ENCODE data around the gene SEC24A.

Gene SEC24A

DNA sequence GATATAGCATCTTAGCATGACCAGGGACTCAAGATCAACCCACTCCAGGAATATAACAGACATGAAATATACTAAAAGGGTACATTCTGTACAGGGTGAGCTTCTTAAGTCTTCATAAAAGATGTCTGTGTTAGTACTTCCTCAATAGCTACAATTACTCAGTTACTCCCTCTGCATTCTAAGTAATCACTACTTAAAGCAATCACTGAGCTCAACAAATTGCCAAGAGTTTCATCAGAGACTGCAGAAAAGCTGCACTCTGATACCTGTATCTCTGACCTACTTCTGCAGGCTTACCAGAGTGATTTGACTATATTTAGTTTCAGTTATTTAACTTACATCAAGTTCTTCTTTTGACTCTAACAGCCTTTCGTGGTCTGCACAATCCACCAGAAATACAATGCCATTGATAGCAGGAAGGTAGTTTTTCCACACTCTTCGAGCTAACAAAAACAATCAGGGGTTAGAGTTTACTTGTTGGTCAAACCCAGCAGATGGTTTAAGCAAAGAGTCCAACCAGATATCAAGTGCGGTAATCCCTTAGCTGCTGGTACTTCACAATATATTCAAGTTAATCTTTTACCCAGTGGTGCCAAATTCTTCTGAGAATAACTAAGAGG is 39.2 kb upstream of the SEC24A start:
- TF ChIP-seq CTCF (IDR thresholded peaks at IDR 0.05; ENCODE audit: low read depth, low read length, missing control alignments): no peak
- no peak overlapping the region for H3K4me3 ChIP-seq (ENCODE audit: low read depth, low read length)
- DNase-seq (ENCODE audit: low read depth): no peak

DNA sequence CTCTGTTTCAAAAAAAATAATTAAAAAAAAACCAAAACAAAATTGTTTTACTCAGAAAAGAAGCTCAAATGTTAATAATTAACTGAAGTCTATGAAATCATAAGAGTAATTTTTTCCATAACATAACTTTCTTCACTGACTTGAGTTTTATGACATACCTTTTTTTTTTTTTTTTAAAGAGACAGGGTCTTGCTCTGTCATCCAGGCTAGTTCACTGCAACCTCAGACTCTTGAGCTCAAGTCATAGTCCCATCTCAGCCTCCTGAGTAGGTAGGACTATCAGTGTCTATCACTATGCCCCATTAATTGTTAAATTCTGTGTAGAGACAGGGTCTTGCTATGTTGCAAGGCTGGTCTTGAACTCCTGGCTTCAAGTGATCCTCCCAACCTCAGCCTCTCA is 37.9 kb upstream of the SEC24A start:
- TF ChIP-seq CTCF (IDR thresholded peaks at IDR 0.05; ENCODE audit: low read depth, low read length, missing control alignments): no peak
- DNase-seq (ENCODE audit: low read depth): no peak
- H3K4me3 ChIP-seq (ENCODE audit: low read depth, low read length): no peak overlapping the region

GRCh38 chr5:134611515-134611914 is 37.1 kb upstream of the SEC24A start:
- TF ChIP-seq CTCF (IDR thresholded peaks at IDR 0.05; ENCODE audit: low read depth, low read length, missing control alignments): no peak
- no peak overlapping the region for H3K4me3 ChIP-seq (ENCODE audit: low read depth, low read length)
- no peak for DNase-seq (ENCODE audit: low read depth)

GRCh38 chr5:134614450-134615085 is 34.0 kb upstream of the SEC24A start:
- no peak overlapping the region for H3K4me3 ChIP-seq (ENCODE audit: low read depth, low read length)
- DNase-seq (ENCODE audit: low read depth): no peak
- no peak for TF ChIP-seq CTCF (IDR thresholded peaks at IDR 0.05; ENCODE audit: low read depth, low read length, missing control alignments)

DNA sequence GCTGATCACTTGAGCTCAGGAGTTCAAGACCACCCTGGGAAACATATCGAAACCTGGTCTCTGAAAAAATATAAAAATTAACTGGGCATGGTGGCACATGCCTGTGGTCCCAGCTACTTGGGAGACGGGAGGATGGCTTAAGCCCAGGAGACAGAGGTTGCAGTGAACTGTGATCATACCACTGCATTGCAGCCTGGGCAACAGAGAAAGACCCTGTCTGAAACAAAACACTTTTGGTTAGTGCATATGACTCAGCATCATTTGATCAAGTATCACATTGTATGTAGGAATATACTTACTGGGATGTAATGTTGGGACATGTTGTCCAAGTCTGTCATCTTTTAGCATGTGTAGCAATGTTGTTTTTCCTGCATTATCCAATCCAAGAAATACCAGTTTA is 28.0 kb upstream of the SEC24A start:
- no peak for DNase-seq (ENCODE audit: low read depth)
- no peak overlapping the region for H3K4me3 ChIP-seq (ENCODE audit: low read depth, low read length)
- no peak for TF ChIP-seq CTCF (IDR thresholded peaks at IDR 0.05; ENCODE audit: low read depth, low read length, missing control alignments)

DNA sequence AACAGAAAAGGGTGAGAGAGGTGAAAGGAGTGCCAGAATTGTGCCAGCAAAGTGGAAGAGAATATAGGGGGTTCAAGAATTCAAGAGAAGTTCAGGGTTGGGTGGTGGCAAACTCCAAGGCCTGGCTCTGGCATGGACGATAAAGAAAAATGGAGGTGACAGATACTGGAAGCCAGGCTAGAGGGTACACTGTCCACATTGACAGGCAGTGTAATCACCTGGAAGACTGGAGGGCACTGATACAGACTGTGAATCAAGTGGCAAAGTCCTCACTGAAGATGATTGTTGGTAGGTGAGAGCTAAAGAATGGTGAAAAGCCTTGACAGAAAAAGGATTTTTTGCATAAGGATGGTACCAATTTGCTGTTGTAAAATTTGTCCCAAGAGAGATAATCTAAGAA is 23.0 kb upstream of the SEC24A start:
- DNase-seq (ENCODE audit: low read depth): no peak
- no peak for TF ChIP-seq CTCF (IDR thresholded peaks at IDR 0.05; ENCODE audit: low read depth, low read length, missing control alignments)
- H3K4me3 ChIP-seq (ENCODE audit: low read depth, low read length): no peak overlapping the region
